ENCODE measurements around the gene JDP2. TPM values are rescaled to one million over a fixed set of nuclear protein-coding genes. Genes with fewer than 3 reads are reported as not detected.

The JDP2 gene
- total and polyA plus RNA-seq, 2 donors (not counting 1 experiment from before 2014, with no cell fraction given), result 7.9 to 17.9 TPM

DNA sequence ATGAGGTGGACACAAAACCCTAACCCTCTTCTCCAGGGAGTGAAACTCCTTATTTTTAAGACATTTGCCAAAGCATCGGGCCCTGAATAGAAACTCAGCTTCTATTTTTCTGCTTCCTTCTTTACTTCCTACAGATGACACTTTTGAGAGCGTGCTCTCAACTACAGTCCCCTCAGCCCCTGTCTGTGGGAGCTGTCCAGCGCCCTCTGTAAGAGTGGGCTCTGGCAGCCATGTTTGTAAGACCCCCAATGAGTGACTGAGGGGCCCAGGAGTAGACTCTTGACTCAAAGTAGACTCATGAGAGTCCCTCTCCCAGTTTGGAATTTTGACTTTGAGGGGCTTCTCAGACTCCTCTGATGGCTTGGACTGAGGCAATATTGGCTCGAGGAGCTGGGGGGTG, 68.9 kb downstream of the JDP2 start:
- no peaks in the 10 kb centered on the region for H3K9me3 Mint-ChIP-seq (ENCODE audit: insufficient read depth)
- H3K27me3 Mint-ChIP-seq, result no peaks in the 10 kb centered on the region
- intact Hi-C loops (cut with micrococcal nuclease), result loop anchor here (2.0 to 10.0 kb wide), 2 partner anchors 18 to 48 kb away; no protein-coding TSS in a partner anchor
- 43% methylated on average over 3 of the region's 4 CpGs for WGBS (ENCODE audit: insufficient coverage)
- Histone ChIP-seq H3K9ac (ENCODE audit: low read length) (no peak overlapping the region), H3K4me2 (replicated peaks; ENCODE audit: low read depth, low read length, poor library complexity, severe bottlenecking) (no peak overlapping the region), H3K36me3 (replicated peaks in 1 of 2; ENCODE audit: control extremely low read depth in 1 of 2, control insufficient read depth in 1 of 2, extremely low read depth in 1 of 2, insufficient read depth in 2 of 2, low read length in 1 of 2) (no peaks in the 10 kb centered on the region), H3K27me3 (replicated peaks in 1 of 4; ENCODE audit: control extremely low read depth in 1 of 4, control insufficient read depth in 3 of 4, insufficient read depth in 4 of 4, low read length in 3 of 4) (no peaks in the 10 kb centered on the region), H3K9me3 (ENCODE audit: control extremely low read depth in 1 of 3, control insufficient read depth in 2 of 3, insufficient read depth in 1 of 3, low read length in 2 of 3) (no peaks in the 10 kb centered on the region), H3K27ac (ENCODE audit: low read length in 2 of 2) (no peak overlapping the region), H4K20me1 (ENCODE audit: control insufficient read depth, insufficient read depth, low read length, poor library complexity, severe bottlenecking) (no peaks in the 10 kb centered on the region), H3K4me1 (ENCODE audit: control insufficient read depth in 2 of 2, insufficient read depth in 2 of 2, low read length in 2 of 2) (peaks cover 10 to 23% of the 10 kb centered on the region in 2 donors), H3K79me2 (ENCODE audit: control insufficient read depth, insufficient read depth, low read length) (no peaks in the 10 kb centered on the region), H3K4me3 (ENCODE audit: control extremely low read depth in 1 of 5, extremely low read depth in 1 of 5, insufficient read depth in 1 of 5, low read depth in 2 of 5, low read length in 4 of 5) (no peak overlapping the region), H2AFZ (ENCODE audit: insufficient read depth, low read depth, low read length, poor library complexity, severe bottlenecking) (peak overlapping the region; percentile 33)
- DNase-seq, result no peak
- no peak for TF ChIP-seq EZH2 (IDR thresholded peaks at IDR 0.05; ENCODE audit: borderline replicate concordance, insufficient read depth, low read depth, low read length, poor library complexity, severe bottlenecking)
- TF ChIP-seq, protein P1, sequence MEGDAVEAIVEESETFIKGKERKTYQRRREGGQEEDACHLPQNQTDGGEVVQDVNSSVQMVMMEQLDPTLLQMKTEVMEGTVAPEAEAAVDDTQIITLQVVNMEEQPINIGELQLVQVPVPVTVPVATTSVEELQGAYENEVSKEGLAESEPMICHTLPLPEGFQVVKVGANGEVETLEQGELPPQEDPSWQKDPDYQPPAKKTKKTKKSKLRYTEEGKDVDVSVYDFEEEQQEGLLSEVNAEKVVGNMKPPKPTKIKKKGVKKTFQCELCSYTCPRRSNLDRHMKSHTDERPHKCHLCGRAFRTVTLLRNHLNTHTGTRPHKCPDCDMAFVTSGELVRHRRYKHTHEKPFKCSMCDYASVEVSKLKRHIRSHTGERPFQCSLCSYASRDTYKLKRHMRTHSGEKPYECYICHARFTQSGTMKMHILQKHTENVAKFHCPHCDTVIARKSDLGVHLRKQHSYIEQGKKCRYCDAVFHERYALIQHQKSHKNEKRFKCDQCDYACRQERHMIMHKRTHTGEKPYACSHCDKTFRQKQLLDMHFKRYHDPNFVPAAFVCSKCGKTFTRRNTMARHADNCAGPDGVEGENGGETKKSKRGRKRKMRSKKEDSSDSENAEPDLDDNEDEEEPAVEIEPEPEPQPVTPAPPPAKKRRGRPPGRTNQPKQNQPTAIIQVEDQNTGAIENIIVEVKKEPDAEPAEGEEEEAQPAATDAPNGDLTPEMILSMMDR (IDR thresholded peaks at IDR 0.05), result no peak
- POLR2A ChIA-PET, result interaction anchor here (1.0 kb wide), 1 partner anchor 10 kb away, joined by 3 read pairs; no protein-coding TSS in a partner anchor
- H3K4me1 Mint-ChIP-seq, result peaks cover 33% of the 10 kb centered on the region
- CTCF ChIA-PET, result interaction anchor here (1.0 to 6.4 kb wide), 11 partner anchors 8 to 198 kb away, joined by 3 to 45 read pairs (median 6); partner anchors contain the start of gene FLVCR2
- H3K27ac Mint-ChIP-seq, result no peak overlapping the region
- H3K4me3 Mint-ChIP-seq, result no peak overlapping the region
- ATAC-seq (ENCODE audit: low read depth), result no peak

GRCh38 chr14:75497191-75497590, 69.4 kb downstream of the JDP2 start:
- H3K9me3 Mint-ChIP-seq (ENCODE audit: insufficient read depth), result no peaks in the 10 kb centered on the region
- Histone ChIP-seq H3K9me3 (ENCODE audit: control extremely low read depth in 1 of 3, control insufficient read depth in 2 of 3, insufficient read depth in 1 of 3, low read length in 2 of 3) (no peaks in the 10 kb centered on the region), H3K4me1 (ENCODE audit: control insufficient read depth in 2 of 2, insufficient read depth in 2 of 2, low read length in 2 of 2) (peaks cover 10 to 23% of the 10 kb centered on the region in 2 donors), H3K4me3 (ENCODE audit: control extremely low read depth in 1 of 5, extremely low read depth in 1 of 5, insufficient read depth in 1 of 5, low read depth in 2 of 5, low read length in 4 of 5) (no peak overlapping the region), H3K9ac (ENCODE audit: low read length) (no peak overlapping the region), H3K27me3 (replicated peaks in 1 of 4; ENCODE audit: control extremely low read depth in 1 of 4, control insufficient read depth in 3 of 4, insufficient read depth in 4 of 4, low read length in 3 of 4) (no peaks in the 10 kb centered on the region), H3K36me3 (replicated peaks in 1 of 2; ENCODE audit: control extremely low read depth in 1 of 2, control insufficient read depth in 1 of 2, extremely low read depth in 1 of 2, insufficient read depth in 2 of 2, low read length in 1 of 2) (no peaks in the 10 kb centered on the region), H3K27ac (ENCODE audit: low read length in 2 of 2) (no peak overlapping the region), H2AFZ (ENCODE audit: insufficient read depth, low read depth, low read length, poor library complexity, severe bottlenecking) (peak overlapping the region; percentile 33), H4K20me1 (ENCODE audit: control insufficient read depth, insufficient read depth, low read length, poor library complexity, severe bottlenecking) (no peaks in the 10 kb centered on the region), H3K4me2 (replicated peaks; ENCODE audit: low read depth, low read length, poor library complexity, severe bottlenecking) (no peak overlapping the region), H3K79me2 (ENCODE audit: control insufficient read depth, insufficient read depth, low read length) (no peaks in the 10 kb centered on the region)
- ChIA-PET CTCF (interaction anchor here (1.0 to 6.4 kb wide), 9 partner anchors 9 to 190 kb away, joined by 3 to 45 read pairs (median 7); partner anchors contain the start of gene FLVCR2), POLR2A (interaction anchor here (1.0 kb wide), 1 partner anchor 10 kb away, joined by 3 read pairs; no protein-coding TSS in a partner anchor)
- ATAC-seq (ENCODE audit: low read depth), result peak; percentile 82
- DNase-seq, result peak; percentile 45
- peaks cover 33% of the 10 kb centered on the region for H3K4me1 Mint-ChIP-seq
- intact Hi-C loops (cut with micrococcal nuclease), result loop anchor here (2.0 to 10.0 kb wide), 2 partner anchors 18 to 48 kb away; no protein-coding TSS in a partner anchor
- TF ChIP-seq EZH2 (IDR thresholded peaks at IDR 0.05; ENCODE audit: borderline replicate concordance, insufficient read depth, low read depth, low read length, poor library complexity, severe bottlenecking), result no peak
- TF ChIP-seq, protein P1 (IDR thresholded peaks at IDR 0.05), result no peak
- H3K4me3 Mint-ChIP-seq, result peak overlapping the region; percentile 23
- WGBS (ENCODE audit: insufficient coverage), result 17% methylated on average over 4 of the region's 4 CpGs
- no peak overlapping the region for H3K27ac Mint-ChIP-seq
- H3K27me3 Mint-ChIP-seq, result no peaks in the 10 kb centered on the region

Data from B cell (primary cell).